Right lobe of liver (tissue), 6 donors: ENCODE results near the gene ZFYVE1. TPM values are rescaled to one million over a fixed set of nuclear protein-coding genes. Genes with fewer than 3 reads are reported as not detected.

ENCODE experiments used
- ATAC-seq, 4 donors: fragments of 200-7000 bp; cut with Tn5 transposase; one replicate each; pipeline ENCODE4 v1.9.1; 2020; ENCODE audit warnings: mild to moderate bottlenecking in 4 of 4, moderate library complexity in 4 of 4
- DNase-seq, 3 donors: peaks; one replicate each; pipeline ENCODE4 v3.0.0-alpha.2; 2020
- H3K27ac ChIP-seq, 3 donors: fragments of 200-600 bp; one replicate each; pipeline ENCODE4 v1.8.0; 2022
- H3K27me3 ChIP-seq, 2 donors: fragments of 200-600 bp; one replicate each; pipeline ENCODE4 v1.8.0; 2022
- H3K36me3 ChIP-seq, 4 donors: fragments of 200-600 bp; sonication (generic) in 1 of 4; one replicate each; pipeline versions ENCODE4 v1.5.1 to v1.8.0; 2017 to 2022; ENCODE audit warnings: control low read depth in 1 of 4
- H3K4me1 ChIP-seq, 4 donors: fragments of 200-600 bp; sonication (generic) in 1 of 4; one replicate each; pipeline versions ENCODE4 v1.5.1 to v1.8.0; 2017 to 2022; ENCODE audit warnings: control low read depth in 1 of 4
- H3K4me3 ChIP-seq, 3 donors: fragments of 200-600 bp; one replicate each; pipeline ENCODE4 v1.8.0; 2022
- H3K9me3 ChIP-seq, 4 donors: fragments of 200-600 bp; sonication (generic) in 1 of 4; one replicate each; pipeline versions ENCODE4 v1.5.1 to v1.8.0; 2017 to 2022; ENCODE audit warnings: control low read depth in 1 of 4
- POLR2A ChIP-seq: fragments of 450-650 bp; IDR thresholded peaks from one replicate; pipeline ENCODE4 v1.6.1; 2017; ENCODE audit warnings: antibody characterized with exemption, mild to moderate bottlenecking
- WGBS: methylation state at CpG from one replicate; pipeline ENCODE4 v1.1.6; 2018; ENCODE audit warnings: low coverage, low lambda C conversion rate; ENCODE audit not compliant: insufficient coverage; ENCODE audit errors: missing lambda C conversion rate; 5-methylcytosine and 5-hydroxymethylcytosine counted together
- intact Hi-C, 2 donors: fragments of 100-400 bp; cut with DNase I; formaldehyde crosslinking; loops; one replicate each; pipeline versions ENCODE4 v1.11.2 to v1.14.1; 2022
- small RNA-seq, 2 experiments: library from RNA; depleted of rRNA; stranded (forward); fragments of <200 nt; gene quantifications; one replicate each; pipeline ENCODE3, GENCODE V24; 2016
- total RNA-seq, 6 experiments: library from RNA; depleted of rRNA in 2 of 6; stranded (reverse); fragments of >200 nt in 2 of 6; fragmentation: NEBNext Ultra II Directional in 3 of 6; extraction: Animal tissue kit (Norgen Biotek cat#: 25700) in 3 of 6; gene quantifications; one replicate each; pipeline versions ENCODE4 v1.1.0 to v1.2.4, GENCODE V29; 2016 to 2023
- TF ChIP-seq, protein P1 (sequence below), 4 donors: fragments of 200-600 bp in 3 of 4; fragments of 450-650 bp in 1 of 4; IDR thresholded peaks; one replicate each; pipeline versions ENCODE4 v1.5.1 to v1.8.0; 2016 to 2022; ENCODE audit warnings: antibody characterized with exemption in 4 of 4, mild to moderate bottlenecking in 2 of 4
- donor health status: DM: no; HTN: yes; CAD: no.
- donor health status: DM: no; HTN: no; CAD: no.
- donor health status: DM: no; HTN: no; CAD: no.
- donor health status: DM: no; HTN: yes; CAD: no.
- donor health status: DM: no; HTN: yes; CAD: no.

Gene ZFYVE1
- total RNA-seq, 6 experiments from 2014 or later = 9.9 to 14.3 (median 11.4) TPM

- DNase-seq (no peak), ATAC-seq (no peak)
- no peaks in the 10 kb centered on the region for H3K27me3 ChIP-seq
- TF ChIP-seq POLR2A = no peak
- TF ChIP-seq, protein P1, sequence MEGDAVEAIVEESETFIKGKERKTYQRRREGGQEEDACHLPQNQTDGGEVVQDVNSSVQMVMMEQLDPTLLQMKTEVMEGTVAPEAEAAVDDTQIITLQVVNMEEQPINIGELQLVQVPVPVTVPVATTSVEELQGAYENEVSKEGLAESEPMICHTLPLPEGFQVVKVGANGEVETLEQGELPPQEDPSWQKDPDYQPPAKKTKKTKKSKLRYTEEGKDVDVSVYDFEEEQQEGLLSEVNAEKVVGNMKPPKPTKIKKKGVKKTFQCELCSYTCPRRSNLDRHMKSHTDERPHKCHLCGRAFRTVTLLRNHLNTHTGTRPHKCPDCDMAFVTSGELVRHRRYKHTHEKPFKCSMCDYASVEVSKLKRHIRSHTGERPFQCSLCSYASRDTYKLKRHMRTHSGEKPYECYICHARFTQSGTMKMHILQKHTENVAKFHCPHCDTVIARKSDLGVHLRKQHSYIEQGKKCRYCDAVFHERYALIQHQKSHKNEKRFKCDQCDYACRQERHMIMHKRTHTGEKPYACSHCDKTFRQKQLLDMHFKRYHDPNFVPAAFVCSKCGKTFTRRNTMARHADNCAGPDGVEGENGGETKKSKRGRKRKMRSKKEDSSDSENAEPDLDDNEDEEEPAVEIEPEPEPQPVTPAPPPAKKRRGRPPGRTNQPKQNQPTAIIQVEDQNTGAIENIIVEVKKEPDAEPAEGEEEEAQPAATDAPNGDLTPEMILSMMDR (IDR thresholded peaks at IDR 0.05) = no peak
- no peaks in the 10 kb centered on the region for H3K4me1 ChIP-seq
- H3K4me3 ChIP-seq = no peak overlapping the region
- H3K36me3 ChIP-seq = no peaks in the 10 kb centered on the region
- H3K9me3 ChIP-seq = no peaks in the 10 kb centered on the region
- intact Hi-C loops = no loop called here
- no peak overlapping the region for H3K27ac ChIP-seq
These were observed 105.5 kb downstream of the ZFYVE1 start for GRCh38 chr14:72921396-72921795.

GRCh38 chr14:72920008-72920407, 106.9 kb downstream of the ZFYVE1 start:
- intact Hi-C loops = no loop called here
- 78% methylated on average over 2 of the region's 2 CpGs for WGBS
- H3K27me3 ChIP-seq = no peaks in the 10 kb centered on the region
- no peak overlapping the region for H3K27ac ChIP-seq
- TF ChIP-seq POLR2A = no peak
- TF ChIP-seq, protein P1 (IDR thresholded peaks at IDR 0.05) = no peak
- no peak overlapping the region for H3K4me3 ChIP-seq
- no peaks in the 10 kb centered on the region for H3K4me1 ChIP-seq
- H3K9me3 ChIP-seq = no peaks in the 10 kb centered on the region
- no peaks in the 10 kb centered on the region for H3K36me3 ChIP-seq
- ATAC-seq (no peak), DNase-seq (no peak)

Small RNAs within 50 kb of the gene (small RNA-seq; reads per million reads assigned to genes)
- gene RN7SL586P = 0 reads per million in 2 experiments

Other genes with a start within 250 kb of the ZFYVE1 start
- gene DPF3, start 133.0 kb downstream of the ZFYVE1 start, total RNA-seq = 1 to 10 TPM; 1.2 to 5.7 (median 2.9) TPM
- gene DCAF4, start 100.6 kb downstream of the ZFYVE1 start, total RNA-seq = 10 to 100 TPM in 4 of 6 experiments, 1 to 10 TPM in 2; 5.8 to 13.6 (median 10.5) TPM
- gene RBM25, start 31.4 kb upstream of the ZFYVE1 start, total RNA-seq = 10 to 100 TPM; 16.3 to 29.1 (median 22.8) TPM
- 10 to 100 TPM; 22.5 to 28.2 (median 25.0) TPM for gene PSEN1, start 109.4 kb upstream of the ZFYVE1 start, total RNA-seq
- gene PAPLN, start 210.4 kb upstream of the ZFYVE1 start, total RNA-seq = 1 to 10 TPM in 4 of 6 experiments, under 1 TPM in 2; 0.86 to 3.2 (median 1.2) TPM